MG63 (cell line): ENCODE results near the gene DCLK2. TPM values are rescaled to one million over a fixed set of nuclear protein-coding genes. Genes with fewer than 3 reads are reported as not detected.
"Not testable (repeated sequence)": the region's sequence is repeated elsewhere in the genome, so short reads cannot be mapped to it uniquely, and the experiment has no call there.

ENCODE experiments used
- DNase-seq: peaks from one replicate; pipeline ENCODE4 v3.0.0-alpha.2; 2020
- H3K27me3 ChIP-seq: fragments of 250-450 bp; sonication (Bioruptor Pico); 2 replicates; pipeline ENCODE4 v1.5.1; 2020; ENCODE audit warnings: mild to moderate bottlenecking, moderate library complexity
- H3K36me3 ChIP-seq: fragments of 250-450 bp; sonication (Bioruptor Pico); 2 replicates; pipeline ENCODE4 v1.5.1; 2020; ENCODE audit warnings: mild to moderate bottlenecking, moderate library complexity
- H3K4me3 ChIP-seq: fragments of 250-450 bp; sonication (Bioruptor Pico); 2 replicates; pipeline ENCODE4 v1.5.1; 2020; ENCODE audit warnings: mild to moderate bottlenecking, moderate library complexity
- H3K9me3 ChIP-seq: fragments of 250-450 bp; sonication (Bioruptor Pico); 2 replicates; pipeline ENCODE4 v1.5.1; 2020; ENCODE audit warnings: mild to moderate bottlenecking, moderate library complexity
- total RNA-seq: library from RNA; depleted of rRNA; stranded (reverse); fragments of >200 nt; shearing (Covaris generic); gene quantifications from 2 replicates; pipeline ENCODE4 v1.2.3, GENCODE V29; 2014; ENCODE audit warnings: low replicate concordance

The DCLK2 gene
- total RNA-seq, 1 experiment from 2014 or later: 3.1 TPM

- Histone ChIP-seq H3K9me3 (no peaks in the 10 kb centered on the region), H3K27me3 (no peaks in the 10 kb centered on the region), H3K36me3 (no peaks in the 10 kb centered on the region; the same call in 1 of the 2 replicates), H3K4me3 (no peak overlapping the region)
- no peak for DNase-seq
These were observed 77.1 kb downstream of the DCLK2 start for GRCh38 chr4:150155391-150155790.

DNA sequence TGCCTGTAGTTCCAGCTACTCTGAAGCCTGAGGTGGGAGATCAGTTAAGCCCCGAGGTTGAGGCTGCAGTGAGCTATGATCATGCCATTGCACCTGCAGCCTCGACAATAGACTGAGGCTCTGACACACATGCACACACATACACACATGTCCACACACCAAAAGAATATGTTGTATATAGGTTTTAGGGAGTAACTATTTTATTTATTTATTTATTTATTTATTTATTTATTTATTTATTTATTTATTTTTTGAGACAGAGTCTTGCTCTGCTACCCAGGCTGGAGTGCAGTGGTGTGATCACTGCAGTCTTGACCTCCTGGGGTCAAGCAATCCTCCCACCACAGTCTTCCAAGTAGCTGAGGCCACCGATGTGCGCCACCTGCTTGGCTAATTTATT lies 78.3 kb downstream of the DCLK2 start:
- Histone ChIP-seq H3K4me3 (no peak overlapping the region), H3K27me3 (no peaks in the 10 kb centered on the region), H3K9me3 (no peaks in the 10 kb centered on the region), H3K36me3 (no peaks in the 10 kb centered on the region; the same call in 1 of the 2 replicates)
- no peak for DNase-seq

- no peaks in the 10 kb centered on the region for H3K27me3 ChIP-seq
- H3K36me3 ChIP-seq: no peaks in the 10 kb centered on the region
- no peak overlapping the region for H3K4me3 ChIP-seq
- H3K9me3 ChIP-seq: no peaks in the 10 kb centered on the region
- DNase-seq: no peak
These were observed 79.8 kb downstream of the DCLK2 start for GRCh38 chr4:150158041-150158440.

- no peak for DNase-seq
- Histone ChIP-seq H3K27me3 (no peaks in the 10 kb centered on the region), H3K4me3 (no peak overlapping the region), H3K9me3 (no peaks in the 10 kb centered on the region), H3K36me3 (no peaks in the 10 kb centered on the region)
These were observed 82.2 kb downstream of the DCLK2 start for GRCh38 chr4:150160473-150160872.

DNA sequence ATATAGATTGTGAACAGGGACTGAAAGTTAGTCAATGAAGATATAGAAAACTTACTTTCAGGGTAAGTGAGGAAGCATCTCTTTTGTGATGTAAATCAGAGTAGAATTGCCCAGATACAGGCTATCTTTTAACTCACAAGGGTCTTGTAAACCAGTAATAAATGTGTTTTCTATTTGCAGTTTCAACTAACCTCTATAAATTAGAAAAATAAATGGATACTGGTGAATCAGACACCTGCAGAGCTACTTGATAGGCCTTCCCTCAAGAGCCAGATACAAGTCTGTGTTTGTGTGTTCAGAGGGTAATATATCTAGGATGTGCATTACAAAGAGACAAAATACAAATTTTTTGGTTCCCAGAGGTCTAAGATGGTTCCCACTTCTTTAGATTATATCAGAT lies 82.9 kb downstream of the DCLK2 start:
- Histone ChIP-seq H3K4me3 (no peak overlapping the region), H3K27me3 (no peaks in the 10 kb centered on the region), H3K36me3 (no peaks in the 10 kb centered on the region), H3K9me3 (no peaks in the 10 kb centered on the region)
- no peak for DNase-seq

DNA sequence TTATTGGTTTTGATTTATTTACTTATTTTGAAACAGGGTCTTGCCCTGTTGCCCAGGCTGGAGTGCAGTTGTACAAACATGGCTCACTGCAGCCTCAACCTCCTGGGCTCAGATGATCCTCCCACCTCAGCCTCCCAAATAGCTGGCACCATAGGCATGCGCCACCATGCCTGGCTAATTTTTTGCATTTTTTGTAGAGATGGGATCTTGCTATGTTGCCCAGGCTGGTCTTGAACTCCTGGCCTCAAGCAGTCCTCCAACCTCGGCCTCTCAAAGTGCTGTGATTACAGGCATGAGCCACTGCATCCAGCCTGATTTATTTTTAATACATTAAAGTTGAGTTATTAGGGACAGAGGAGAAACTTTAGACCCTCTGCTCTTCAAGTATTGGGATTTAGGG lies 83.8 kb downstream of the DCLK2 start:
- not testable (repeated sequence) for H3K36me3 ChIP-seq, H3K27me3 ChIP-seq, DNase-seq, H3K4me3 ChIP-seq, H3K9me3 ChIP-seq

DNA sequence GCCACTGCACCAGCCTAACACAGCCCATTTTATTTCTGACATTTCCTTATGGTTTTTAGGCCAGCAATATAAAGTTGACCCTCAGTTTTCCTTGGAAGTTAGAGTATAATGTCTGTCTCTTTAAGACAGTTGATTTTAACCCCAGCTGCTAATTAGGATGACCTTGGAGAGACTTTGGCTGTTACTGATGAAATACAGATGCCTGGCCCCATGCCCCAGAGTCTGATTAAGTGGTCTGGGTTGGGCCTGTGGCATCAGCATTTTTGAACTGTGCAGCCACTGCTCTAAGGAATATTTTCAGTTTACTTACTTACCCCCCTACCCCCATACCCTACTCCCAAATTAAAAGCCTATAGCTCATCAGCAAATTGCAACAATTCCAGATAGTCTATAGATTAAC lies 85.8 kb downstream of the DCLK2 start:
- Histone ChIP-seq H3K36me3 (no peaks in the 10 kb centered on the region), H3K27me3 (no peaks in the 10 kb centered on the region), H3K9me3 (no peaks in the 10 kb centered on the region), H3K4me3 (no peak overlapping the region)
- DNase-seq: no peak

- Histone ChIP-seq H3K4me3 (no peak overlapping the region), H3K9me3 (no peaks in the 10 kb centered on the region), H3K36me3 (no peaks in the 10 kb centered on the region), H3K27me3 (no peaks in the 10 kb centered on the region)
- DNase-seq: no peak
These were observed 86.8 kb downstream of the DCLK2 start for GRCh38 chr4:150164956-150165629.

DNA sequence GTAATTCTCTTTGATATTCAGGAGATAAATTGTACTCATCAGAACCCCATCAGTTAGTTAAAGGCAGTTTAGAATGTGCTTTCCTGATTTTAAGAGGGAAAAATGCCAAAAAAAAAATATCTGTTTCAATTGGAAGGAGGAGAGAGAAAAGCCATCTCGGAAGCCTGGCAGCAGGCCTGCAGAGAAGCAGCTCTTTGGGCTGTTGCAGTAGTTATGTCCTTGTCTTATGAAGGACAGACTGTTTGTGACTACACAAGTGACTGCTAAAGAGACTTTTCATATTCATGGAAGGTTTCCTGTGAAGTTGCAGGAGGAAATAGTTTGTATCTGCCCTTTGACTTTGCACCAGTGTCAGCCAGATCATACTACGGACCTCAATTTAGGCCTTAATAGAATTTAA lies 88.8 kb downstream of the DCLK2 start:
- no peak for DNase-seq
- H3K27me3 ChIP-seq: no peaks in the 10 kb centered on the region

GRCh38 chr4:150173432-150173861 lies 95.2 kb downstream of the DCLK2 start:
- H3K36me3 ChIP-seq: no peaks in the 10 kb centered on the region
- H3K9me3 ChIP-seq: no peaks in the 10 kb centered on the region
- no peak for DNase-seq
- H3K4me3 ChIP-seq: no peak overlapping the region
- no peaks in the 10 kb centered on the region for H3K27me3 ChIP-seq

More for the DNA sequence above, 88.8 kb downstream of the DCLK2 start:
- no peaks in the 10 kb centered on the region for H3K36me3 ChIP-seq
- H3K4me3 ChIP-seq: no peak overlapping the region
- no peaks in the 10 kb centered on the region for H3K9me3 ChIP-seq

DNA sequence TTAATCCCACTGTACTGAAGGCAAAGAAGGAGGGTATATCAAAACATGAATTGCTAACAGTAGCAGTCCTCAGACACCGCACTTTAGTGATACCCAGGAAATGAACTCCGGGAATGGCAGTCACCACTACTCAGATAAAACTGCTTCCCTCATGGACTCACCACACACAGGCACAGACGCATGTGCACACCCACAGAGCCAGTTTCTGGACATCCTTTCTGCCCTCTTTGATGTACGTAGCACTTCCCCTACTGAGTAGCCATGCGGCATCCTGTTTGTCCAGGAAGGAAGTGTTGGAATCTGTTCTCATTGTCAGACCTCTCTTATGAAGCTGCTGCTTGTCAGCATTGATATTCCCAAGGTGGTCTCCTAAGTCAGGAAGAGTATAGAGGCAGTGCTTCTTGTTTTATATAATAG lies 95.7 kb downstream of the DCLK2 start:
- H3K9me3 ChIP-seq: no peaks in the 10 kb centered on the region
- DNase-seq: no peak

GRCh38 chr4:150176547-150176946 lies 98.3 kb downstream of the DCLK2 start:
- Histone ChIP-seq H3K4me3 (no peak overlapping the region), H3K9me3 (no peaks in the 10 kb centered on the region), H3K36me3 (no peaks in the 10 kb centered on the region), H3K27me3 (no peaks in the 10 kb centered on the region)
- peak; percentile 44 for DNase-seq

More for the DNA sequence above, 95.7 kb downstream of the DCLK2 start:
- Histone ChIP-seq H3K27me3 (no peaks in the 10 kb centered on the region), H3K36me3 (no peaks in the 10 kb centered on the region), H3K4me3 (no peak overlapping the region)

GRCh38 chr4:150178161-150178560 lies 99.9 kb downstream of the DCLK2 start:
- Histone ChIP-seq H3K9me3 (no peaks in the 10 kb centered on the region), H3K4me3 (no peak overlapping the region), H3K27me3 (no peaks in the 10 kb centered on the region), H3K36me3 (no peaks in the 10 kb centered on the region)
- DNase-seq: no peak

- H3K27me3 ChIP-seq: no peaks in the 10 kb centered on the region
- no peak for DNase-seq
- no peak overlapping the region for H3K4me3 ChIP-seq
- no peaks in the 10 kb centered on the region for H3K36me3 ChIP-seq
- no peaks in the 10 kb centered on the region for H3K9me3 ChIP-seq
These were observed 103.3 kb downstream of the DCLK2 start for GRCh38 chr4:150181536-150181935.

DNA sequence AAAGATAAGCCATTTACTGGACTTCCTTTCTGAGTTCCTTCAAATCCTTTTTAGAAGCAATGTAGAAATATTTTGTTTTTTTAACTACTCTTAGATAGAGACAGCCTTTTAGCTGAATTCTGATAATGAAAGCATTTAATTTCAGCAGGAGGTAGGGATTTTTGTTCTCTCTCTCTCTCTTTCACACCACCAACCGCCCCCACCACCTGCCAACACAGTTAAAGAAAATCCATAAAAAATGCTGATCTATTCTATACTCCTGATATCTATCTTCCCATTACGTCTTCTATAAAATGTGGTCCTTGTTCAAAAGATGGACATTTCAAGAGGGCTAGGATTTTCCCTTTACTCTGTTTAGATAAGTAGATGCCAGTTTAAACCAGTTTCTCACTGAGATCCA lies 104.5 kb downstream of the DCLK2 start:
- Histone ChIP-seq H3K27me3 (no peaks in the 10 kb centered on the region), H3K9me3 (no peaks in the 10 kb centered on the region), H3K4me3 (no peak overlapping the region), H3K36me3 (no peaks in the 10 kb centered on the region)
- DNase-seq: no peak

DNA sequence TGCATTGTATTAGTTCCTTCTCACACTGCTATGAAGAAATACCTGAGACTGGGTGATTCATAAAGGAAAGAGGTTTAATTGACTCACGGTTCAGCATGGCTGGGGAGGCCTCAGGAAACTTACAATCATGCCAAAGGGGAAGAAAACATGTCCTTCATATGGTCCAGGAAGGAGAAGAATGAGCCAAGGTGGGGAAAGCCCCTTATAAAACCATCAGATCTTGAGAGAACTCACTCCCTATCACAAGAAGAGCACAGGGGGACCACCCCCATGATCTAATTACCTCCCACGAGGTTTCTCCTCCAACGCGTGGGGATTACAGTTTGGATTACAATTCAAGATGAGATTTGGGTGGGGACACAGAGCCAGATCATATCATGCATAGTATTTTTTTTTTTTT lies 106.8 kb downstream of the DCLK2 start:
- not testable (repeated sequence) for H3K36me3 ChIP-seq, H3K27me3 ChIP-seq, DNase-seq, H3K4me3 ChIP-seq, H3K9me3 ChIP-seq

DNA sequence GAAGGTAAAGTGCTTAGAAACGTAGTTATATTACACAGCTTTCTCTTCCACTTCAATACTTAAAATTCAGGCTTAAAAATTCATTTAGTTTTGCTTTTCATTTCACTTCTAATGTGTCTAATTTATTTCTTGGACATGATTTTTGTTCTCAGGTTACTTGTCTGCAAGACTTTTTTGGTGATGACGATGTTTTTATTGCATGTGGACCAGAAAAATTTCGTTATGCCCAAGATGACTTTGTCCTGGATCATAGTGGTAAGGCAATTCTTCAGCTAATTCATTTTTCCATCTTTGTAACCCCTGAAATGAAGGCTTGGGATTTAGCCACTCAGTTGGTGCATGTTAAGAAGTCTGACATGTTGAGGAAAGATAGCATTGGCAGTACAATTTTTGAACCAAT lies 114.7 kb downstream of the DCLK2 start:
- H3K27me3 ChIP-seq: no peaks in the 10 kb centered on the region
- H3K4me3 ChIP-seq: no peak overlapping the region
- no peaks in the 10 kb centered on the region for H3K9me3 ChIP-seq
- H3K36me3 ChIP-seq: no peaks in the 10 kb centered on the region
- DNase-seq: no peak

- not testable (repeated sequence) for H3K4me3 ChIP-seq, H3K27me3 ChIP-seq, H3K36me3 ChIP-seq, DNase-seq, H3K9me3 ChIP-seq
These were observed 119.0 kb downstream of the DCLK2 start for GRCh38 chr4:150197256-150197655.
